Measurements from ENCODE around the gene AAK1.

- TF ChIP-seq CTCF (IDR thresholded peaks at IDR 0.05): no peak
- TF ChIP-seq POLR2A (IDR thresholded peaks at IDR 0.05): no peak
Observed at GRCh38 chr2:69554981-69555380, 88.6 kb downstream of the AAK1 start.

Measured in prostate gland (tissue), 2 donors.